CD4-positive, alpha-beta T cell treated with Interleukin-2 at 100 ng/mL for 4 hours (primary cell): ENCODE data around the gene TIMM22.

Experiments used
- DNase-seq: peaks from one replicate; pipeline ENCODE4 v3.0.0-alpha.2; 2020; ENCODE audit warnings: low spot score

The TIMM22 gene

GRCh38 chr17:1002771-1003555 is 6.0 kb downstream of the TIMM22 start:
- no peak for DNase-seq

- no peak for DNase-seq
Observed at GRCh38 chr17:1003633-1003971, 6.7 kb downstream of the TIMM22 start.

GRCh38 chr17:1003972-1004768 is 7.2 kb downstream of the TIMM22 start:
- no peak for DNase-seq

GRCh38 chr17:1004769-1005295 is 7.9 kb downstream of the TIMM22 start:
- no peak for DNase-seq

GRCh38 chr17:1005361-1005946 is 8.5 kb downstream of the TIMM22 start:
- DNase-seq: no peak

- no peak for DNase-seq
Observed at GRCh38 chr17:1006054-1006453, 9.1 kb downstream of the TIMM22 start.

- DNase-seq: no peak
Observed at GRCh38 chr17:1007310-1008007, 10.5 kb downstream of the TIMM22 start.

- DNase-seq: no peak
Observed at GRCh38 chr17:1008008-1008761, 11.3 kb downstream of the TIMM22 start.

- DNase-seq: no peak
Observed at GRCh38 chr17:1009229-1010085, 12.5 kb downstream of the TIMM22 start.

- no peak for DNase-seq
Observed at GRCh38 chr17:1010086-1010450, 13.1 kb downstream of the TIMM22 start.

- DNase-seq: no peak
Observed at GRCh38 chr17:1010586-1010985, 13.7 kb downstream of the TIMM22 start.

- DNase-seq: no peak
Observed at GRCh38 chr17:1011138-1011537, 14.2 kb downstream of the TIMM22 start.

- no peak for DNase-seq
Observed at GRCh38 chr17:1011760-1012735, 15.1 kb downstream of the TIMM22 start.

- no peak for DNase-seq
Observed at GRCh38 chr17:1012823-1013728, 16.1 kb downstream of the TIMM22 start.

GRCh38 chr17:1013729-1014090 is 16.8 kb downstream of the TIMM22 start:
- DNase-seq: no peak

- DNase-seq: no peak
Observed at GRCh38 chr17:1018547-1018946, 21.6 kb downstream of the TIMM22 start.

- no peak for DNase-seq
Observed at GRCh38 chr17:1019451-1019850, 22.5 kb downstream of the TIMM22 start.

- no peak for DNase-seq
Observed at GRCh38 chr17:1021147-1021546, 24.2 kb downstream of the TIMM22 start.
